ENCODE measurements around the gene TDO2. TPM values are rescaled to one million over a fixed set of nuclear protein-coding genes. Genes with fewer than 3 reads are reported as not detected.

Gene TDO2
- total RNA-seq, 2 donors from 2014 or later = not detected

GRCh38 chr4:155924637-155925036, 21.1 kb downstream of the TDO2 start:
- Mint-ChIP-seq H3K9me3 (peaks cover 14% of the 10 kb centered on the region), H3K27ac (no peak overlapping the region), H3K27me3 (ENCODE audit: insufficient read depth) (no peaks in the 10 kb centered on the region), H3K4me1 (no peaks in the 10 kb centered on the region), H3K36me3 (ENCODE audit: low read depth) (peaks cover 9% of the 10 kb centered on the region), H3K4me3 (no peak overlapping the region)
- no peaks in the 10 kb centered on the region for H3K36me3 ChIP-seq (ENCODE audit: control insufficient read depth, insufficient read depth, low read length)
- peaks cover 4% of the 10 kb centered on the region for H3K9me3 ChIP-seq (ENCODE audit: control insufficient read depth, low read length)
- TF ChIP-seq, protein P1, sequence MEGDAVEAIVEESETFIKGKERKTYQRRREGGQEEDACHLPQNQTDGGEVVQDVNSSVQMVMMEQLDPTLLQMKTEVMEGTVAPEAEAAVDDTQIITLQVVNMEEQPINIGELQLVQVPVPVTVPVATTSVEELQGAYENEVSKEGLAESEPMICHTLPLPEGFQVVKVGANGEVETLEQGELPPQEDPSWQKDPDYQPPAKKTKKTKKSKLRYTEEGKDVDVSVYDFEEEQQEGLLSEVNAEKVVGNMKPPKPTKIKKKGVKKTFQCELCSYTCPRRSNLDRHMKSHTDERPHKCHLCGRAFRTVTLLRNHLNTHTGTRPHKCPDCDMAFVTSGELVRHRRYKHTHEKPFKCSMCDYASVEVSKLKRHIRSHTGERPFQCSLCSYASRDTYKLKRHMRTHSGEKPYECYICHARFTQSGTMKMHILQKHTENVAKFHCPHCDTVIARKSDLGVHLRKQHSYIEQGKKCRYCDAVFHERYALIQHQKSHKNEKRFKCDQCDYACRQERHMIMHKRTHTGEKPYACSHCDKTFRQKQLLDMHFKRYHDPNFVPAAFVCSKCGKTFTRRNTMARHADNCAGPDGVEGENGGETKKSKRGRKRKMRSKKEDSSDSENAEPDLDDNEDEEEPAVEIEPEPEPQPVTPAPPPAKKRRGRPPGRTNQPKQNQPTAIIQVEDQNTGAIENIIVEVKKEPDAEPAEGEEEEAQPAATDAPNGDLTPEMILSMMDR (conservative IDR thresholded peaks at IDR 0.05) = no peak
- H3K27ac ChIP-seq (ENCODE audit: low read depth, low read length) = no peak overlapping the region
- no peak overlapping the region for H3K9ac ChIP-seq (ENCODE audit: extremely low read depth, low read length, poor library complexity, severe bottlenecking)
- H3K4me3 ChIP-seq (ENCODE audit: low read length) = no peak overlapping the region
- no peaks in the 10 kb centered on the region for H3K27me3 ChIP-seq (ENCODE audit: control insufficient read depth, insufficient read depth, low read length, poor library complexity, severe bottlenecking)
- DNase-seq = no peak
- no peaks in the 10 kb centered on the region for H3K4me1 ChIP-seq (ENCODE audit: control insufficient read depth, insufficient read depth, low read length)
- 90 to 100% methylated on average over 3 of the region's 3 CpGs for WGBS, 2 experiments (ENCODE audit: insufficient coverage in 1 of 2, insufficient read length in 1 of 2)

DNA sequence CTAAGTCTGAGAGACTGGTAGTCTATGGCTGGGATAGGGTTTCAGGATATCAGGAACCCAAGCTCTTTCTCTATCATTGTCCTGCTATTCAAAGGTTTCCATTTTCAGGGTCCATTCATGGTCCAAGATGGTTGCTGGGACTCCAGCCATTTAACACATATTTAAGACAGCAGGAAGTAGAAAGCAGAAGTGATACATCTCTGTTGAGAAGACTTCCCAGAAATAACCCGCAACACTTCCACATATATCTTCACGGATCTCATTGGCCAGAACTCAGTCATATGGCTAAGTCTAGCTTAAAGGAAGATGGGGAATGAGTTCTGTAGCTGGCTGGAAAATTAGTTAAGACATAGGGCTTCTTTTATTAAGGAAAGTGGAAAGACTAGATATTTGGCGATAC, 26.3 kb downstream of the TDO2 start:
- DNase-seq = no peak
- no peak overlapping the region for H3K4me3 Mint-ChIP-seq
- H3K9me3 Mint-ChIP-seq = peaks cover 36% of the 10 kb centered on the region
- TF ChIP-seq, protein P1 (conservative IDR thresholded peaks at IDR 0.05) = no peak
- H3K4me3 ChIP-seq (ENCODE audit: low read length) = no peak overlapping the region
- H3K4me1 Mint-ChIP-seq = no peaks in the 10 kb centered on the region
- H3K27me3 Mint-ChIP-seq (ENCODE audit: insufficient read depth) = no peaks in the 10 kb centered on the region
- peaks cover 4% of the 10 kb centered on the region for H3K9me3 ChIP-seq (ENCODE audit: control insufficient read depth, low read length)
- WGBS, 2 experiments (ENCODE audit: insufficient coverage in 1 of 2, insufficient read length in 1 of 2) = 91% methylated on average over 2 of the region's 3 CpGs; no CpG with 5 or more reads in 1 of the 2 experiments
- no peak overlapping the region for H3K9ac ChIP-seq (ENCODE audit: extremely low read depth, low read length, poor library complexity, severe bottlenecking)
- no peaks in the 10 kb centered on the region for H3K27me3 ChIP-seq (ENCODE audit: control insufficient read depth, insufficient read depth, low read length, poor library complexity, severe bottlenecking)
- H3K4me1 ChIP-seq (ENCODE audit: control insufficient read depth, insufficient read depth, low read length) = no peaks in the 10 kb centered on the region
- H3K36me3 Mint-ChIP-seq (ENCODE audit: low read depth) = peaks cover 19% of the 10 kb centered on the region
- H3K36me3 ChIP-seq (ENCODE audit: control insufficient read depth, insufficient read depth, low read length) = no peaks in the 10 kb centered on the region
- no peak overlapping the region for H3K27ac Mint-ChIP-seq
- no peak overlapping the region for H3K27ac ChIP-seq (ENCODE audit: low read depth, low read length)

- no peak for DNase-seq
- H3K9me3 ChIP-seq (ENCODE audit: control insufficient read depth, low read length) = peaks cover 4% of the 10 kb centered on the region
- 88 to 100% methylated on average over 1 to 2 of the region's 2 CpGs for WGBS, 2 experiments (ENCODE audit: insufficient coverage in 1 of 2, insufficient read length in 1 of 2)
- H3K27ac Mint-ChIP-seq = no peak overlapping the region
- H3K27ac ChIP-seq (ENCODE audit: low read depth, low read length) = no peak overlapping the region
- peaks cover 36% of the 10 kb centered on the region for H3K9me3 Mint-ChIP-seq
- no peaks in the 10 kb centered on the region for H3K27me3 ChIP-seq (ENCODE audit: control insufficient read depth, insufficient read depth, low read length, poor library complexity, severe bottlenecking)
- no peaks in the 10 kb centered on the region for H3K4me1 Mint-ChIP-seq
- H3K9ac ChIP-seq (ENCODE audit: extremely low read depth, low read length, poor library complexity, severe bottlenecking) = no peak overlapping the region
- H3K36me3 Mint-ChIP-seq (ENCODE audit: low read depth) = peaks cover 19% of the 10 kb centered on the region
- H3K4me1 ChIP-seq (ENCODE audit: control insufficient read depth, insufficient read depth, low read length) = no peaks in the 10 kb centered on the region
- H3K36me3 ChIP-seq (ENCODE audit: control insufficient read depth, insufficient read depth, low read length) = no peaks in the 10 kb centered on the region
- H3K4me3 ChIP-seq (ENCODE audit: low read length) = no peak overlapping the region
- no peak overlapping the region for H3K4me3 Mint-ChIP-seq
- no peaks in the 10 kb centered on the region for H3K27me3 Mint-ChIP-seq (ENCODE audit: insufficient read depth)
- TF ChIP-seq, protein P1 (conservative IDR thresholded peaks at IDR 0.05) = no peak
Measured at GRCh38 chr4:155930330-155930729, 26.8 kb downstream of the TDO2 start.
